A549 (cell line): ENCODE data around the gene CPE.

Source experiments
- CTCF ChIP-seq: fragments of >200 bp; sonication (Bioruptor Twin); formaldehyde crosslinking; IDR thresholded peaks from 3 replicates; pipeline ENCODE4 v1.5.1; 2016
- EP300 ChIP-seq, 2 experiments: fragments of >200 bp; sonication (Bioruptor Twin); formaldehyde crosslinking; IDR thresholded peaks; 2 replicates in 1 of 2; 3 replicates in 1 of 2; pipeline ENCODE4 v1.6.1; 2016 to 2017
- KDM1A ChIP-seq: fragments of 200-600 bp; sonication (generic); IDR thresholded peaks from 2 replicates; pipeline ENCODE4 v1.6.1; 2016; ENCODE audit warnings: low read depth, mild to moderate bottlenecking
- POLR2A ChIP-seq: IDR thresholded peaks from 2 replicates; pipeline ENCODE4 v1.6.1; 2012; ENCODE audit warnings: mild to moderate bottlenecking, low read length
- RAD21 ChIP-seq, 2 experiments: fragments of >200 bp in 1 of 2; sonication (Bioruptor Twin) in 1 of 2; formaldehyde crosslinking in 1 of 2; IDR thresholded peaks in 1 of 2; conservative IDR thresholded peaks in 1 of 2; 2 replicates in 1 of 2; 3 replicates in 1 of 2; pipeline ENCODE4 v1.6.1; 2012 to 2018; ENCODE audit warnings: inconsistent platforms in 1 of 2
- REST ChIP-seq: fragments of 200-600 bp; sonication (generic); IDR thresholded peaks from 2 replicates; pipeline ENCODE4 v1.6.1; 2016; ENCODE audit warnings: antibody characterized with exemption, mild to moderate bottlenecking, moderate library complexity
- USF2 ChIP-seq: fragments of 450-650 bp; IDR thresholded peaks from 2 replicates; pipeline ENCODE4 v1.6.1; 2014; ENCODE audit warnings: antibody characterized with exemption
- ZC3H11A ChIP-seq: fragments of 450-650 bp; IDR thresholded peaks from 2 replicates; pipeline ENCODE4 v1.6.1; 2014; ENCODE audit warnings: antibody characterized with exemption, mild to moderate bottlenecking

- TF ChIP-seq USF2: no peak
- TF ChIP-seq RAD21 (conservative IDR thresholded peaks at IDR 0.05 in 1 of 2, IDR thresholded peaks at IDR 0.05 in 1 of 2): no peak
- no peak for TF ChIP-seq CTCF
- no peak for TF ChIP-seq REST
- no peak for TF ChIP-seq EP300 (IDR thresholded peaks at IDR 0.05)
- no peak for TF ChIP-seq KDM1A
- no peak for TF ChIP-seq POLR2A
- TF ChIP-seq ZC3H11A: no peak
Measured at GRCh38 chr4:165359506-165359905, 19.3 kb upstream of the CPE start.
